SK-N-SH (cell line): Measurements from ENCODE around the gene SKIC8. TPM values are rescaled to one million over a fixed set of nuclear protein-coding genes. Genes with fewer than 3 reads are reported as not detected.
A peak's percentile ranks its signal among the peaks of the same experiment; 100 is the strongest.

Experiments
- CTCF ChIA-PET: fragments of 300-600, 350-600 bp; formaldehyde crosslinking; extraction: SDS; loops from one replicate; lab custom pipeline; 2021; lab: Yijun Ruan, JAX
- POLR2A ChIA-PET: fragments of 350-600 bp; sonication (Branson Sonifier 250); formaldehyde crosslinking; extraction: SDS; loops from one replicate; lab custom pipeline; 2020; ENCODE audit warnings: antibody characterized with exemption, inconsistent platforms; lab: Yijun Ruan, JAX
- DNase-seq: peaks from one replicate; pipeline ENCODE4 v3.0.0; 2012
- H2AFZ ChIP-seq: fragments of 200-600 bp; sonication (generic); 2 replicates; pipeline ENCODE4 v1.8.1; 2016; ENCODE audit warnings: antibody characterized with exemption, mild to moderate bottlenecking, low read depth
- H3F3A ChIP-seq: fragments of 200-600 bp; sonication (generic); replicated peaks from 2 replicates; pipeline ENCODE3; 2016; ENCODE audit warnings: antibody characterized with exemption, mild to moderate bottlenecking; ENCODE audit not compliant: insufficient read depth
- H3K27ac ChIP-seq, 2 experiments: fragments of 200-500 bp in 1 of 2; fragments of 200-600 bp in 1 of 2; sonication (Bioruptor generic) in 1 of 2; sonication (generic), shearing (Covaris generic) in 1 of 2; 2 replicates each; pipeline versions ENCODE4 v1.5.1 to v1.6.1; 2014 to 2016; ENCODE audit warnings: low read depth in 2 of 2, inconsistent platforms in 1 of 2, low read length in 1 of 2, mild to moderate bottlenecking in 1 of 2, mixed read lengths in 1 of 2
- H3K27me3 ChIP-seq: fragments of 200-600 bp; sonication (generic), shearing (Covaris generic); 2 replicates; pipeline ENCODE4 v1.6.1; 2016; ENCODE audit warnings: mixed run types; ENCODE audit not compliant: insufficient read depth
- H3K36me3 ChIP-seq, 2 experiments: fragments of 200-500 bp in 1 of 2; fragments of 200-600 bp in 1 of 2; sonication (Bioruptor generic) in 1 of 2; sonication (generic) in 1 of 2; replicated peaks in 1 of 2; 2 replicates each; pipeline versions ENCODE3 to v1.5.1; 2014 to 2016; ENCODE audit warnings: low read length in 1 of 2, mild to moderate bottlenecking in 1 of 2; ENCODE audit not compliant: insufficient read depth in 2 of 2, control insufficient read depth in 1 of 2
- H3K4me1 ChIP-seq, 2 experiments: fragments of 200-500 bp in 1 of 2; fragments of 200-600 bp in 1 of 2; sonication (Bioruptor generic) in 1 of 2; sonication (generic), shearing (Covaris generic) in 1 of 2; 2 replicates each; pipeline versions ENCODE4 v1.5.1 to v1.6.1; 2014 to 2016; ENCODE audit warnings: low read depth in 1 of 2, low read length in 1 of 2, mixed run types in 1 of 2; ENCODE audit not compliant: insufficient read depth in 2 of 2, control insufficient read depth in 1 of 2
- H3K4me2 ChIP-seq: fragments of 200-600 bp; sonication (generic), shearing (Covaris generic); 2 replicates; pipeline ENCODE4 v1.6.1; 2017; ENCODE audit warnings: mixed run types
- H3K4me3 ChIP-seq, 2 experiments: fragments of 200-500 bp in 1 of 2; fragments of 200-600 bp in 1 of 2; sonication (Bioruptor generic) in 1 of 2; sonication (generic), shearing (Covaris generic) in 1 of 2; 2 replicates each; pipeline versions ENCODE4 v1.5.1 to v1.8.1; 2014 to 2016; ENCODE audit warnings: low read depth in 2 of 2, inconsistent platforms in 1 of 2, low read length in 1 of 2, mild to moderate bottlenecking in 1 of 2, mixed read lengths in 1 of 2, moderate library complexity in 1 of 2
- H3K79me2 ChIP-seq: fragments of 200-600 bp; sonication (generic); 2 replicates; pipeline ENCODE4 v1.8.1; 2017; ENCODE audit warnings: mild to moderate bottlenecking; ENCODE audit not compliant: insufficient read depth
- H3K9ac ChIP-seq: fragments of 200-600 bp; sonication (generic); 2 replicates; pipeline ENCODE4 v1.6.1; 2017; ENCODE audit warnings: mixed run types
- H3K9me2 ChIP-seq: fragments of 200-600 bp; sonication (generic); 2 replicates; pipeline ENCODE4 v1.6.1; 2017; ENCODE audit warnings: mixed run types
- H3K9me3 ChIP-seq: fragments of 200-600 bp; sonication (generic); 2 replicates; pipeline ENCODE4 v1.6.1; 2017; ENCODE audit warnings: mixed run types, mild to moderate bottlenecking, moderate library complexity
- H4K20me1 ChIP-seq: fragments of 200-600 bp; sonication (generic); 2 replicates; pipeline ENCODE4 v1.6.1; 2017; ENCODE audit warnings: mild to moderate bottlenecking, mixed run types; ENCODE audit not compliant: insufficient read depth
- CTCF ChIP-seq: fragments of 200-600 bp; sonication (generic); IDR thresholded peaks from 2 replicates; pipeline ENCODE4 v1.6.1; 2017; ENCODE audit warnings: antibody characterized with exemption, mild to moderate bottlenecking, moderate library complexity
- GABPA ChIP-seq: IDR thresholded peaks from 2 replicates; pipeline ENCODE4 v1.4.0; 2012; ENCODE audit warnings: low read depth, mild to moderate bottlenecking
- MEF2A ChIP-seq: IDR thresholded peaks from 2 replicates; pipeline ENCODE4 v1.4.0; 2012; ENCODE audit warnings: low read depth, borderline replicate concordance
- RAD21 ChIP-seq: IDR thresholded peaks from 2 replicates; pipeline ENCODE4 v1.6.1; 2012; ENCODE audit warnings: mild to moderate bottlenecking, low read length
- RCOR1 ChIP-seq: fragments of 150-350 bp; IDR thresholded peaks from 2 replicates; pipeline ENCODE4 v1.6.1; 2017; ENCODE audit warnings: antibody characterized with exemption, low read length
- REST ChIP-seq: IDR thresholded peaks from 2 replicates; pipeline ENCODE4 v1.6.1; 2012; ENCODE audit warnings: mild to moderate bottlenecking, low read depth, low read length, moderate library complexity
- RFX5 ChIP-seq: IDR thresholded peaks from 2 replicates; pipeline ENCODE4 v1.6.1; 2012; ENCODE audit warnings: mild to moderate bottlenecking, improper control_type of control experiment, low read length
- SIN3A ChIP-seq: IDR thresholded peaks from 2 replicates; pipeline ENCODE4 v1.6.1; 2012; ENCODE audit warnings: low read depth, mild to moderate bottlenecking, low read length, moderate library complexity, borderline replicate concordance
- SMC3 ChIP-seq: IDR thresholded peaks from 2 replicates; pipeline ENCODE4 v1.6.1; 2012; ENCODE audit warnings: low read depth, low read length, improper control_type of control experiment
- YY1 ChIP-seq: IDR thresholded peaks from 2 replicates; pipeline ENCODE4 v1.4.0; 2012; ENCODE audit warnings: low read depth, mild to moderate bottlenecking
- ZBTB33 ChIP-seq: IDR thresholded peaks from 2 replicates; pipeline ENCODE4 v1.4.0; 2012; ENCODE audit warnings: low read depth, borderline replicate concordance
- WGBS: methylation state at CpG from one replicate; pipeline ENCODE4 v1.1.6; 2017; ENCODE audit warnings: low lambda C conversion rate; 5-methylcytosine and 5-hydroxymethylcytosine counted together
- polyA plus RNA-seq, 3 experiments: library from polyadenylated mRNA; depleted of rRNA; stranded (reverse); fragments of >200 nt; gene quantifications; 2 replicates each; pipeline ENCODE4 v1.2.3, GENCODE V29; 2012
- TF ChIP-seq, protein P1 (sequence below): fragments of 150-350 bp; IDR thresholded peaks from 2 replicates; pipeline ENCODE4 v1.6.1; 2016; ENCODE audit warnings: mild to moderate bottlenecking, low read depth, low read length

SKIC8 gene
- polyA plus RNA-seq, 1 of the 3 experiments (the other 2 are of a cell fraction): 78.8 TPM

DNA sequence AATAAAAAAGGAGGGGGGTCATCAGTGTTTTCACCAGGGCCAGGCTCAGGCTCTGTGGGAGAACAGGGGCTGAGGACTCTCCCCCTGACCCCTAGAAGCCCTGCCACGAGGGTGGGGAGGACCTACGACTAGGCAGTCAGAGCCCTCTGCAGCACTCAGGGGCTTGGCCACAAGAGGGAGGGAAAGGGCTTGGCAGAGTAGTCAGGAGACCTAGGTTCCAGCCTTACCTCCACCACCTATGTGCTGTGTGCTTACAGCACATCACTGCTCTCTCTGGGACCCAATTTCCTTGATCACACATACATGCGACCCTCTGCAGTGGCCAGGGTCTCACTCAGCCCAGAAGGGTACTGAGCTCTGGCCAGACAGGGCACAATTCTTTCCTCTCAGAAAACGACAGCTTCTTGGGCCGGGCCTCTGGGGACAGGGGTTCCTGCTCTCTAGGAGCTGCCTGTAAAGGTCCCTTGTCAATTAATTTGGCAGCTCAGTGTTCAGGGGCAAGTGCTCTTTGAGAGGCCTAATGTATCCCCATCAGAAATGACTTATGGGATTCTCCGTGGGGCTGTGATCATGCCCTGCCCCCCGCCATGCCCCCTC is 16.4 kb upstream of the SKIC8 start:
- peak; percentile 59 for TF ChIP-seq SMC3
- peak; percentile 38 for TF ChIP-seq CTCF
- TF ChIP-seq MEF2A: no peak
- TF ChIP-seq GABPA: no peak
- TF ChIP-seq, protein P1, sequence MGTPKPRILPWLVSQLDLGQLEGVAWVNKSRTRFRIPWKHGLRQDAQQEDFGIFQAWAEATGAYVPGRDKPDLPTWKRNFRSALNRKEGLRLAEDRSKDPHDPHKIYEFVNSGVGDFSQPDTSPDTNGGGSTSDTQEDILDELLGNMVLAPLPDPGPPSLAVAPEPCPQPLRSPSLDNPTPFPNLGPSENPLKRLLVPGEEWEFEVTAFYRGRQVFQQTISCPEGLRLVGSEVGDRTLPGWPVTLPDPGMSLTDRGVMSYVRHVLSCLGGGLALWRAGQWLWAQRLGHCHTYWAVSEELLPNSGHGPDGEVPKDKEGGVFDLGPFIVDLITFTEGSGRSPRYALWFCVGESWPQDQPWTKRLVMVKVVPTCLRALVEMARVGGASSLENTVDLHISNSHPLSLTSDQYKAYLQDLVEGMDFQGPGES: no peak
- TF ChIP-seq ZBTB33: no peak
- peak; percentile 69 for TF ChIP-seq RAD21
- TF ChIP-seq REST: no peak
- TF ChIP-seq YY1: no peak
- no peak for TF ChIP-seq SIN3A
- no peak for TF ChIP-seq RCOR1
- no peak for TF ChIP-seq RFX5
- no peak overlapping the region for H3K4me3 ChIP-seq
- H2AFZ ChIP-seq: no peak overlapping the region
- ChIA-PET CTCF (interaction anchor here (0.6 to 31.8 kb wide), 6 partner anchors 7 to 560 kb away, joined by 3 to 772 read pairs (median 3); no protein-coding TSS in a partner anchor), POLR2A (interaction anchor here (1.6 kb wide), 1 partner anchor 122 kb away, joined by 3 read pairs; no protein-coding TSS in a partner anchor)
- peaks cover 0 to 16% of the 10 kb centered on the region in 2 experiments; a peak in 1 of 4 replicates for H3K4me1 ChIP-seq
- DNase-seq: peak; percentile 62
- H3K36me3 ChIP-seq: no peaks in the 10 kb centered on the region
- 65% methylated on average over 5 of the region's 7 CpGs for WGBS
- H3K9me3 ChIP-seq: no peaks in the 10 kb centered on the region
- no peaks in the 10 kb centered on the region for H3K79me2 ChIP-seq
- no peak overlapping the region for H3K4me2 ChIP-seq
- no peaks in the 10 kb centered on the region for H4K20me1 ChIP-seq
- H3K27ac ChIP-seq: peak overlapping the region in 1 of 2 experiments; percentile 63; a peak in 2 of 4 replicates
- H3F3A ChIP-seq: no peaks in the 10 kb centered on the region
- no peaks in the 10 kb centered on the region for H3K27me3 ChIP-seq
- H3K9ac ChIP-seq: no peak overlapping the region
- no peaks in the 10 kb centered on the region for H3K9me2 ChIP-seq
